ENCODE measurements around the gene PPARG. TPM values are rescaled to one million over a fixed set of nuclear protein-coding genes. Genes with fewer than 3 reads are reported as not detected.

PPARG gene
- total RNA-seq, 1 donor from 2014 or later, result 3.2 TPM

DNA sequence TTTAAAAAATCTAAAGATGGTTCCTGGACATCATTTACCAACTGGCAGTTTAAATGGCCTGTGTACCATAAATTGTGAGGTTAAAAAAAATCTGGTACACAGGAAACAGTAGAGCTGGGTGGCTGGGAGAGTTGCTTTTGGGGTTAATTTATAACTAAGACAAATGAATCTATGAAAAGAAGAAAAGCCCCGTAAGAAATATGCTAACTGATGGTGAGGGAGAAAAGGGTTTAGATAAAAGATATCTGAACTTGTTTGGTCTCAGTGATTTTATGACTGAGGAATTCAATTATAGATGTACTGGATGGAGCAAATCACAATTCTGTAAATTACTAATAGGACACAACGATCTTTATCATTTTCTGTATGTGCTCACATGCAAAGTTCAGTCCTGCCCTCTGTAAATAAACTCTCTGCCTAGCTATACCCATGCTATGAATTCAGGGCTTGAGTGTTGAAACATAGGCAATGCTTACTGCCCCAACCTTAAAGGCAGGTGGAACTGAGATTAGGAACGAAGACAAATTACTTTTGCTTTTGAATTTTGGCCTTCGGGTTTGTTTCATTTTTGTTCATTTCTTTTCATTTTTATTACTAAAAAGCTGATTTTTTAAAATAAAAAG lies 28.0 kb downstream of the PPARG start:
- no peak overlapping the region for H3K27ac Mint-ChIP-seq (ENCODE audit: unreplicated experiment)

DNA sequence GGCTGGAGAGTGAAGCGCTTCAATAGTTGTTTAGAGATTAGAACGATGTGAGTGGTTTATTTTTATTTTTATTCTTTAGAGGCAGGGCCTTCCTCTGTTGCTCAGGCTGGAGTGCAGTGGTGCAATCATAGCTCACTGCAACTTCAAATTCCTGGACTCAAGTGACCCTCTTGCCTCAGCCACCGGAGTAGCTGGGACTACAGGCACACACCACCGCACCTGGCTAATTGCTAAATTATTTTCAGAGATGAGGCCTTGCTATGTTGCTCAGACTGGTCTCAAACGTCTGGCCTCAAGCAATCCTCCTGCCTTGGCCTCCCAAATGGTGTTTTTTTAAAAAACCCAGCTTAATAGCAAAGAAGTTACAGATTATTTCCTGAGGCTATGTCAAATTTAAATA lies 29.0 kb downstream of the PPARG start:
- DNase-seq (ENCODE audit: low spot score), result no peak
- no peak overlapping the region for H3K27ac Mint-ChIP-seq (ENCODE audit: unreplicated experiment)
- H3K36me3 Mint-ChIP-seq (ENCODE audit: low read depth, unreplicated experiment), result no peaks in the 10 kb centered on the region
- H3K27me3 Mint-ChIP-seq (ENCODE audit: unreplicated experiment), result peaks cover 2% of the 10 kb centered on the region
- H3K9me3 Mint-ChIP-seq (ENCODE audit: unreplicated experiment), result no peaks in the 10 kb centered on the region
- no peaks in the 10 kb centered on the region for H3K4me1 Mint-ChIP-seq (ENCODE audit: unreplicated experiment)
- no peak overlapping the region for H3K4me3 Mint-ChIP-seq (ENCODE audit: unreplicated experiment)
- TF ChIP-seq CTCF (IDR thresholded peaks at IDR 0.05; ENCODE audit: unreplicated experiment), result no peak

More for the DNA sequence above, 28.0 kb downstream of the PPARG start:
- Mint-ChIP-seq H3K4me3 (ENCODE audit: unreplicated experiment) (no peak overlapping the region), H3K27me3 (ENCODE audit: unreplicated experiment) (peaks cover 2% of the 10 kb centered on the region), H3K4me1 (ENCODE audit: unreplicated experiment) (no peaks in the 10 kb centered on the region), H3K36me3 (ENCODE audit: low read depth, unreplicated experiment) (no peaks in the 10 kb centered on the region), H3K9me3 (ENCODE audit: unreplicated experiment) (no peaks in the 10 kb centered on the region)
- no peak for TF ChIP-seq CTCF (IDR thresholded peaks at IDR 0.05; ENCODE audit: unreplicated experiment)
- no peak for DNase-seq (ENCODE audit: low spot score)

DNA sequence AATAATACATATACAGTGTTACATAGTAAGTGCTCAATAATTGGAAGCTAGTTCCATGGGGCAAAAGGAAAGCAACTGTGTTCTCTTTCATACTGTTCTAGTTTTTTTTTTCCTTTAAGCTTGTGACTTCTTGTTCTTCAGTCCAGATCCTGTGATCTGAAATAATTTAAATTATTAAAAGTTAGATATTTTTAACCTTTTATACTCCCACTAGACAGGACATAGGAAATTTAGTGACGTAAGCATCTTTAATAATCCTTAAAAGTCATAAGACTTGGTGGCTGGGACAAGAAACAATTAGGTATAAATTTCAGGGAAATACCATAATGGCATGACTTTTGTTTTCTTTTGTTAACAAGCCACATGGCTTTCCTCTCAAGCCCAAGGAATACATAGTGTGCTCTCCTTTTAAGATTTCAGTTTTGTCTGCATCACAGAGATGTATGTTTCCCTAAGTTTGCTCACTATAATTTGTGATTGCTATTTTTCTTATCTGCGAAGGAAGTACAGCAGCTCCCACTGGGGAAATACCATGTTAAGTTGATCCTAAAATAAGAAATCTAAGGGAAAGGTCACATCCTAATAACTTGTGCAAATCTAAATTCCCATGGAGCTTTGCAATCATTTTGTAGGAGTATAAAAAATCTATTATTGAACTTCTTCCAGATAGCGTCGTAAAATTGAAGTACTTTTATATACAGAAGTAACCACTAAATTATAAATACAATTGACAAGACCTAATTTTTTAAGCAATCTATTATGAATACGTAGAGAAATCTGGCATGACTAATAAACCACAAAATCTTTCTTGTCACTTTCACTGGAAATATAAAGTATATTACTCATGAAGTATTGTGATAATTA lies 30.1 kb downstream of the PPARG start:
- no peaks in the 10 kb centered on the region for H3K9me3 Mint-ChIP-seq (ENCODE audit: unreplicated experiment)
- no peak overlapping the region for H3K4me3 Mint-ChIP-seq (ENCODE audit: unreplicated experiment)
- no peaks in the 10 kb centered on the region for H3K4me1 Mint-ChIP-seq (ENCODE audit: unreplicated experiment)
- H3K27me3 Mint-ChIP-seq (ENCODE audit: unreplicated experiment), result peaks cover 3% of the 10 kb centered on the region
- no peak overlapping the region for H3K27ac Mint-ChIP-seq (ENCODE audit: unreplicated experiment)
- no peak for DNase-seq (ENCODE audit: low spot score)
- H3K36me3 Mint-ChIP-seq (ENCODE audit: low read depth, unreplicated experiment), result no peaks in the 10 kb centered on the region
- TF ChIP-seq CTCF (IDR thresholded peaks at IDR 0.05; ENCODE audit: unreplicated experiment), result no peak

DNA sequence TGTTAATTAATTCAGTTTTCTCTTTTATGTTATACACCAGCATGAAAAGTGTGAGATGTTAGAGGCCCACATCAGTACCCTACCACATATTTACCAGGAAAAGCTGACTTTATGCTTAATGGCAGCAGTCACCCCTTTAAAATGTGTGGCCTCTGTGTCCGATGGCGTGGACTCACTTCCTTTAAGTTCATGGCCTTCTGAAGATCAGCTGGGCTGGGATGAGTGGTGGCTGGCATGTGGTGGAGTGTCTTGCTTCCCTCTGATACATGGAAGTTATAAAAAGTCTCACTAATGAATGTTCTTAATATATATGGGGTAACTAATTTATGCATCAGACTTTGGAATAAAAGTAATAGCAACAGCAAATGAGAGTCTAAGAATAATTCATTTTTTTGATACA lies 32.1 kb downstream of the PPARG start:
- peaks cover 1% of the 10 kb centered on the region for H3K27me3 Mint-ChIP-seq (ENCODE audit: unreplicated experiment)
- no peaks in the 10 kb centered on the region for H3K36me3 Mint-ChIP-seq (ENCODE audit: low read depth, unreplicated experiment)
- DNase-seq (ENCODE audit: low spot score), result no peak
- TF ChIP-seq CTCF (IDR thresholded peaks at IDR 0.05; ENCODE audit: unreplicated experiment), result no peak
- no peaks in the 10 kb centered on the region for H3K4me1 Mint-ChIP-seq (ENCODE audit: unreplicated experiment)
- no peak overlapping the region for H3K4me3 Mint-ChIP-seq (ENCODE audit: unreplicated experiment)
- H3K27ac Mint-ChIP-seq (ENCODE audit: unreplicated experiment), result no peak overlapping the region
- no peaks in the 10 kb centered on the region for H3K9me3 Mint-ChIP-seq (ENCODE audit: unreplicated experiment)

- Mint-ChIP-seq H3K9me3 (ENCODE audit: unreplicated experiment) (no peaks in the 10 kb centered on the region), H3K36me3 (ENCODE audit: low read depth, unreplicated experiment) (no peaks in the 10 kb centered on the region), H3K4me1 (ENCODE audit: unreplicated experiment) (no peaks in the 10 kb centered on the region), H3K27me3 (ENCODE audit: unreplicated experiment) (peaks cover 1% of the 10 kb centered on the region), H3K4me3 (ENCODE audit: unreplicated experiment) (no peak overlapping the region), H3K27ac (ENCODE audit: unreplicated experiment) (no peak overlapping the region)
- TF ChIP-seq CTCF (IDR thresholded peaks at IDR 0.05; ENCODE audit: unreplicated experiment), result no peak
- DNase-seq (ENCODE audit: low spot score), result no peak
Measured at GRCh38 chr3:12323237-12323636, 34.4 kb downstream of the PPARG start.
